H9 (cell line): ENCODE measurements around the gene GLI2. TPM values are rescaled to one million over a fixed set of nuclear protein-coding genes. Genes with fewer than 3 reads are reported as not detected.
A peak's percentile ranks its signal among the peaks of the same experiment; 100 is the strongest.

Experiments
- DNase-seq: peaks from one replicate; pipeline ENCODE4 v3.0.0-alpha.2; 2017
- H2AFZ ChIP-seq: one replicate; pipeline ENCODE4 v1.6.1; 2013; ENCODE audit warnings: mild to moderate bottlenecking, low read length, control low read depth, moderate library complexity
- H2AK5ac ChIP-seq: 2 replicates; pipeline ENCODE4 v1.6.1; 2013; ENCODE audit warnings: low read length, control low read depth, mixed read lengths; ENCODE audit not compliant: insufficient read length
- H2BK120ac ChIP-seq: one replicate; pipeline ENCODE4 v1.6.1; 2013; ENCODE audit warnings: low read depth, mild to moderate bottlenecking, low read length, control low read depth, inconsistent platforms; ENCODE audit not compliant: poor library complexity, severe bottlenecking
- H2BK12ac ChIP-seq: 2 replicates; pipeline ENCODE4 v1.6.1; 2013; ENCODE audit warnings: low read length, control low read depth, mixed read lengths, low read depth; ENCODE audit not compliant: insufficient read length
- H2BK15ac ChIP-seq: 2 replicates; pipeline ENCODE4 v1.6.1; 2013; ENCODE audit warnings: low read depth, low read length, control low read depth
- H2BK20ac ChIP-seq: one replicate; pipeline ENCODE4 v1.6.1; 2013; ENCODE audit warnings: low read depth, mild to moderate bottlenecking, low read length, control low read depth, inconsistent platforms; ENCODE audit not compliant: poor library complexity, severe bottlenecking
- H2BK5ac ChIP-seq: 2 replicates; pipeline ENCODE4 v1.6.1; 2013; ENCODE audit warnings: low read length, control low read depth, mixed read lengths; ENCODE audit not compliant: insufficient read length
- H3K14ac ChIP-seq: 2 replicates; pipeline ENCODE4 v1.6.1; 2013; ENCODE audit warnings: low read length, control low read depth; ENCODE audit not compliant: insufficient read depth
- H3K18ac ChIP-seq: 2 replicates; pipeline ENCODE4 v1.6.1; 2013; ENCODE audit warnings: low read depth, mild to moderate bottlenecking, mixed read lengths, low read length, control low read depth; ENCODE audit not compliant: insufficient read length
- H3K23ac ChIP-seq: 2 replicates; pipeline ENCODE4 v1.6.1; 2013; ENCODE audit warnings: low read length, control low read depth, mixed read lengths, low read depth; ENCODE audit not compliant: insufficient read length
- H3K23me2 ChIP-seq: 2 replicates; pipeline ENCODE4 v1.6.1; 2013; ENCODE audit warnings: low read depth, mild to moderate bottlenecking, mixed read lengths, low read length, control low read depth; ENCODE audit not compliant: insufficient read length, poor library complexity, severe bottlenecking
- H3K27ac ChIP-seq: 2 replicates; pipeline ENCODE4 v1.5.1; 2013; ENCODE audit warnings: low read length, control low read depth, mixed read lengths, low read depth; ENCODE audit not compliant: insufficient read length
- H3K27me3 ChIP-seq: 2 replicates; pipeline ENCODE4 v1.6.1; 2013; ENCODE audit warnings: low read length, control low read depth, inconsistent platforms; ENCODE audit not compliant: insufficient read depth
- H3K4ac ChIP-seq: 2 replicates; pipeline ENCODE4 v1.6.1; 2013; ENCODE audit warnings: low read depth, mild to moderate bottlenecking, control low read depth, inconsistent platforms, low read length, moderate library complexity
- H3K4me1 ChIP-seq: 2 replicates; pipeline ENCODE4 v1.6.1; 2013; ENCODE audit warnings: low read length, control low read depth, inconsistent platforms; ENCODE audit not compliant: insufficient read depth
- H3K4me2 ChIP-seq: 2 replicates; pipeline ENCODE4 v1.6.1; 2013; ENCODE audit warnings: low read length, control low read depth, mixed read lengths; ENCODE audit not compliant: insufficient read length, insufficient read depth
- H3K56ac ChIP-seq: 2 replicates; pipeline ENCODE4 v1.6.1; 2013; ENCODE audit warnings: low read depth, mild to moderate bottlenecking, mixed read lengths, low read length, control low read depth; ENCODE audit not compliant: insufficient read length
- H3K79me1 ChIP-seq: 2 replicates; pipeline ENCODE4 v1.6.1; 2013; ENCODE audit warnings: low read depth, mild to moderate bottlenecking, moderate library complexity, low read length, control low read depth, inconsistent platforms; ENCODE audit not compliant: insufficient read depth, poor library complexity, severe bottlenecking
- H3K79me2 ChIP-seq: 2 replicates; pipeline ENCODE4 v1.6.1; 2013; ENCODE audit warnings: low read length, control low read depth, inconsistent platforms; ENCODE audit not compliant: insufficient read depth
- H3K9ac ChIP-seq: 2 replicates; pipeline ENCODE4 v1.6.1; 2013; ENCODE audit warnings: low read length, control low read depth, mixed read lengths; ENCODE audit not compliant: insufficient read length; ENCODE audit errors: extremely low read depth
- H3K9me3 ChIP-seq: one replicate; pipeline ENCODE4 v1.6.1; 2013; ENCODE audit warnings: low read depth, low read length, inconsistent platforms; ENCODE audit not compliant: control insufficient read depth
- H3T11ph ChIP-seq: one replicate; pipeline ENCODE4 v1.6.1; 2013; ENCODE audit warnings: mild to moderate bottlenecking, low read length, control low read depth, inconsistent platforms
- H4K20me1 ChIP-seq: one replicate; pipeline ENCODE4 v1.6.1; 2013; ENCODE audit not compliant: control insufficient read depth, insufficient read length, insufficient read depth
- H4K5ac ChIP-seq: 2 replicates; pipeline ENCODE4 v1.6.1; 2013; ENCODE audit warnings: low read depth, mild to moderate bottlenecking, mixed read lengths, low read length, control low read depth; ENCODE audit not compliant: insufficient read length
- H4K8ac ChIP-seq: replicated peaks from 2 replicates; pipeline ENCODE4 v1.6.1; 2013; ENCODE audit warnings: low read length, control low read depth, mixed read lengths, low read depth; ENCODE audit not compliant: insufficient read length
- H4K91ac ChIP-seq: 2 replicates; pipeline ENCODE4 v1.6.1; 2013; ENCODE audit warnings: low read depth, mild to moderate bottlenecking, moderate library complexity, mixed read lengths, low read length, control low read depth; ENCODE audit not compliant: insufficient read length
- H3K27ac Mint-ChIP-seq, 3 experiments: 2 replicates in 2 of 3; 3 replicates in 1 of 3; pipeline ENCODE4 v1.8.0; 2020 to 2021; ENCODE audit warnings: mixed read lengths in 3 of 3, mild to moderate bottlenecking in 1 of 3, moderate library complexity in 1 of 3
- H3K27me3 Mint-ChIP-seq: 2 replicates; pipeline ENCODE4 v1.8.0; 2021; ENCODE audit warnings: low read depth, mild to moderate bottlenecking, moderate library complexity, mixed read lengths
- H3K36me3 Mint-ChIP-seq, 3 experiments: 2 replicates in 2 of 3; 3 replicates in 1 of 3; pipeline ENCODE4 v1.8.0; 2020 to 2021; ENCODE audit warnings: low read depth in 3 of 3, mixed read lengths in 3 of 3; ENCODE audit not compliant: insufficient read depth in 1 of 3
- H3K4me1 Mint-ChIP-seq, 2 experiments: 2 replicates each; pipeline ENCODE4 v1.8.0; 2020; ENCODE audit warnings: mixed read lengths in 2 of 2
- H3K4me3 Mint-ChIP-seq, 2 experiments: 2 replicates in 1 of 2; 3 replicates in 1 of 2; pipeline ENCODE4 v1.8.0; 2020 to 2021; ENCODE audit warnings: mild to moderate bottlenecking in 2 of 2, mixed read lengths in 2 of 2, moderate library complexity in 1 of 2
- H3K9me3 Mint-ChIP-seq, 2 experiments: 2 replicates in 1 of 2; 3 replicates in 1 of 2; pipeline ENCODE4 v1.8.0; 2020; ENCODE audit warnings: mild to moderate bottlenecking in 2 of 2, mixed read lengths in 2 of 2, moderate library complexity in 1 of 2
- WGBS: extraction: QIAGEN DNeasy Blood & Tissue Kit; methylation state at CpG from one replicate; pipeline ENCODE4 v1.1.7; 2013; ENCODE audit warnings: missing lambda C conversion rate, low lambda C conversion rate, mixed read lengths; ENCODE audit not compliant: insufficient read length; ENCODE audit errors: extremely low coverage; 5-methylcytosine and 5-hydroxymethylcytosine counted together
- total RNA-seq: library from RNA; stranded (reverse); gene quantifications from 2 replicates; pipeline ENCODE4 v1.2.1, GENCODE V29; 2021
- TF ChIP-seq, protein P1 (sequence below): fragments of 200-600 bp; sonication (generic); conservative IDR thresholded peaks from 3 replicates; pipeline ENCODE4 v1.8.0; 2021; ENCODE audit warnings: antibody characterized with exemption, mild to moderate bottlenecking

Gene GLI2
- total RNA-seq, 1 experiment from 2014 or later = 56.7 TPM

DNA sequence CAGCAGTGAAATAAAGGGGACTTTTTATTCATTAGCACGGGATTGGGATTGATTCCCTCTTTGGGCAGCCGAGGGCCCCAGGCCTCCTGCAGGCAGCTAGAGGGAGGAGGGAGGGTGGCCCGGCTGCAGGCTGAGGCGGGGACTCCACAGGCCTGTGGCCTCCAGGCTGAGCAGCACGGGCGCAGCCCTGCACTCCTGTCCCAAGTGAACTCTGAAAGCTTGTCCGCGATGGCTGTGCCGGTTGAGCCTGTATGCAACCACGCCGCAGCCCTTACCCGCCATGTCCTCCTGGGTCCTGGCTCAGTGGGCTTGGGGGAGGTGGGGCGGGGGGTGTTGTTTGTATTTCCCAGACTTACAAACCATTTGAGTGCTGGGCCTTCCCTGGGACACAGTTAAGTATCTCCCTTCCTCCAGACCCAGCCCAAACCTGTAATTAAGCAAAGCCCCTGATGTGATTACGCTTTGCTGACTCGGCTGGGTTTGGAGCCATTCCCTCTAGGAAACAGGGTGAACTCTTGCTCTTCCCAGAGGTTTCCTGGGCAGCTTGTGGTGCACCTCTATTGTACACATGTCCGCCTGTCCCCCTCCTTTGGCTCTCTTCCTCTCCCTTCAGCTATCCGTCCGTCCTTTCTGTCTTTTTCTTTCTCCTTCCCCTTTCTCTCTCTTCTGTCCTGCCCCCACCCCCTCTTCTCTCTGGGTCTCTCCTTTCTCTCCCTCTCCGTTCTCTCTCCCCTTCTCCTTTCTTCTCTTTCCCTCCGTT lies 5.3 kb downstream of the GLI2 start:
- H2BK15ac ChIP-seq = no peak overlapping the region
- H3K79me2 ChIP-seq = peaks cover 26% of the 10 kb centered on the region; the same call in 1 of the 2 replicates
- no peaks in the 10 kb centered on the region for H3K27me3 ChIP-seq
- no peaks in the 10 kb centered on the region for H3K27me3 Mint-ChIP-seq
- H3K18ac ChIP-seq = peak overlapping the region; percentile 45
- H4K5ac ChIP-seq = peak overlapping the region; percentile 40
- H3K4me2 ChIP-seq = peak overlapping the region; percentile 92
- no peaks in the 10 kb centered on the region for H3K9me3 Mint-ChIP-seq
- peaks cover 8% of the 10 kb centered on the region for H3K79me1 ChIP-seq
- no peak overlapping the region for H3K4ac ChIP-seq
- H2BK12ac ChIP-seq = no peak overlapping the region
- no peak overlapping the region for H4K91ac ChIP-seq
- H3K9ac ChIP-seq = peak overlapping the region; percentile 75
- peak overlapping the region; percentile 9 for H3T11ph ChIP-seq
- H3K36me3 Mint-ChIP-seq = peaks cover 3 to 14% (median 4%) of the 10 kb centered on the region in 3 experiments; a peak in 4 of 7 replicates
- H4K8ac ChIP-seq = no peak overlapping the region
- H3K27ac ChIP-seq = peak overlapping the region; percentile 81
- H2BK20ac ChIP-seq = no peak overlapping the region
- no peaks in the 10 kb centered on the region for H4K20me1 ChIP-seq
- H3K27ac Mint-ChIP-seq = peak overlapping the region; percentile 96 to 100 (median 99)
- WGBS = no CpG with 5 or more reads among the region's 20 CpGs
- no peak overlapping the region for H3K23ac ChIP-seq
- H3K4me1 Mint-ChIP-seq = peaks cover 66 to 72% of the 10 kb centered on the region in 2 experiments
- H2BK120ac ChIP-seq = no peak overlapping the region
- peak overlapping the region; percentile 85 for H3K56ac ChIP-seq
- peak overlapping the region; percentile 89 for H3K14ac ChIP-seq
- peak; percentile 80 for DNase-seq
- peak overlapping the region; percentile 29 for H2BK5ac ChIP-seq
- H3K23me2 ChIP-seq = peaks cover 39% of the 10 kb centered on the region
- peaks cover 16% of the 10 kb centered on the region for H3K4me1 ChIP-seq
- TF ChIP-seq, protein P1, sequence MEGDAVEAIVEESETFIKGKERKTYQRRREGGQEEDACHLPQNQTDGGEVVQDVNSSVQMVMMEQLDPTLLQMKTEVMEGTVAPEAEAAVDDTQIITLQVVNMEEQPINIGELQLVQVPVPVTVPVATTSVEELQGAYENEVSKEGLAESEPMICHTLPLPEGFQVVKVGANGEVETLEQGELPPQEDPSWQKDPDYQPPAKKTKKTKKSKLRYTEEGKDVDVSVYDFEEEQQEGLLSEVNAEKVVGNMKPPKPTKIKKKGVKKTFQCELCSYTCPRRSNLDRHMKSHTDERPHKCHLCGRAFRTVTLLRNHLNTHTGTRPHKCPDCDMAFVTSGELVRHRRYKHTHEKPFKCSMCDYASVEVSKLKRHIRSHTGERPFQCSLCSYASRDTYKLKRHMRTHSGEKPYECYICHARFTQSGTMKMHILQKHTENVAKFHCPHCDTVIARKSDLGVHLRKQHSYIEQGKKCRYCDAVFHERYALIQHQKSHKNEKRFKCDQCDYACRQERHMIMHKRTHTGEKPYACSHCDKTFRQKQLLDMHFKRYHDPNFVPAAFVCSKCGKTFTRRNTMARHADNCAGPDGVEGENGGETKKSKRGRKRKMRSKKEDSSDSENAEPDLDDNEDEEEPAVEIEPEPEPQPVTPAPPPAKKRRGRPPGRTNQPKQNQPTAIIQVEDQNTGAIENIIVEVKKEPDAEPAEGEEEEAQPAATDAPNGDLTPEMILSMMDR = peak; percentile 23; the same call in 2 of the 3 replicates
- peak overlapping the region; percentile 25 for H2AK5ac ChIP-seq
- peak overlapping the region; percentile 70 to 86 for H3K4me3 Mint-ChIP-seq
- H2AFZ ChIP-seq = no peak overlapping the region
- H3K9me3 ChIP-seq = no peaks in the 10 kb centered on the region
